Transverse colon (tissue), 4 donors: ENCODE measurements around the gene NTF3. TPM values are rescaled to one million over a fixed set of nuclear protein-coding genes. Genes with fewer than 3 reads are reported as not detected.

Experiments used
- DNase-seq: peaks from one replicate; pipeline ENCODE4 v3.0.0-alpha.2; 2019
- H3K27ac ChIP-seq, 4 donors: fragments of 200-600 bp; sonication (generic); 2 replicates each; pipeline ENCODE4 v1.5.1; 2016 to 2018; ENCODE audit warnings: inconsistent platforms in 4 of 4
- H3K27me3 ChIP-seq: fragments of 200-600 bp; sonication (generic); 2 replicates; pipeline ENCODE4 v1.5.1; 2017; ENCODE audit warnings: inconsistent platforms
- H3K36me3 ChIP-seq, 4 donors: fragments of 200-600 bp; sonication (generic); 2 replicates each; pipeline ENCODE4 v1.5.1; 2017 to 2019; ENCODE audit warnings: inconsistent platforms in 4 of 4
- H3K4me1 ChIP-seq, 4 donors: fragments of 200-600 bp; sonication (generic); 2 replicates each; pipeline ENCODE4 v1.5.1; 2017 to 2020; ENCODE audit warnings: inconsistent platforms in 4 of 4
- H3K4me3 ChIP-seq, 4 donors: fragments of 200-600 bp; sonication (generic); 1 replicate in 1 of 4; 2 replicates in 3 of 4; pipeline versions ENCODE4 v1.5.1 to v1.6.1; 2017 to 2019; ENCODE audit warnings: inconsistent platforms in 4 of 4
- H3K9me3 ChIP-seq, 2 donors: fragments of 200-600 bp; sonication (generic); 2 replicates each; pipeline ENCODE4 v1.5.1; 2017 to 2019; ENCODE audit warnings: inconsistent platforms in 2 of 2
- CTCF ChIP-seq, 5 experiments: fragments of 200-600 bp in 3 of 5; fragments of 450-650 bp in 2 of 5; sonication (generic) in 3 of 5; IDR thresholded peaks; 1 replicate in 2 of 5; 2 replicates in 3 of 5; pipeline ENCODE4 v1.5.1; 2016 to 2017; ENCODE audit warnings: antibody characterized with exemption in 5 of 5, inconsistent platforms in 3 of 5, mild to moderate bottlenecking in 2 of 5, moderate library complexity in 1 of 5
- EP300 ChIP-seq: sonication (generic); formaldehyde crosslinking; IDR thresholded peaks from one replicate; pipeline ENCODE4 v1.6.1; 2017; ENCODE audit warnings: antibody characterized with exemption, low read depth
- POLR2A ChIP-seq: fragments of 450-650 bp; IDR thresholded peaks from one replicate; pipeline ENCODE4 v1.6.1; 2016; ENCODE audit warnings: antibody characterized with exemption, mild to moderate bottlenecking, moderate library complexity
- POLR2AphosphoS5 ChIP-seq, 3 donors: sonication (generic); formaldehyde crosslinking; IDR thresholded peaks; one replicate each; pipeline ENCODE4 v1.6.1; 2016; ENCODE audit warnings: antibody characterized with exemption in 3 of 3
- WGBS, 2 donors: methylation state at CpG; one replicate each; pipeline ENCODE4 v1.1.5; 2018; ENCODE audit warnings: low coverage in 1 of 2; 5-methylcytosine and 5-hydroxymethylcytosine counted together
- in situ Hi-C, 4 donors: fragments of 200-750 bp; cut with MboI; loops; one replicate each; pipeline versions ENCODE4 v1.15.0 to v1.15.1; 2017; ENCODE audit warnings: low sequenced_read_pairs in 3 of 4, low pct_ligation_motif_present in 1 of 4, low pct_unique_long_range_greater_than_20kb in 1 of 4
- intact Hi-C: fragments of 100-400 bp; cut with DNase I; formaldehyde crosslinking; loops from one replicate; pipeline ENCODE4 v1.15.1; 2023; ENCODE audit warnings: low total_unique reads
- total RNA-seq, 4 donors: library from RNA; depleted of rRNA; stranded (reverse); fragments of >200 nt; gene quantifications; one replicate each; pipeline ENCODE4 v1.1.0, GENCODE V29; 2016

Gene NTF3
- total RNA-seq, 4 donors from 2014 or later, result 0.68 TPM; not detected in 3

GRCh38 chr12:5515458-5515857 lies 83.5 kb downstream of the NTF3 start:
- no peaks in the 10 kb centered on the region for H3K36me3 ChIP-seq
- H3K27ac ChIP-seq, result no peak overlapping the region
- H3K4me3 ChIP-seq, result no peak overlapping the region
- intact Hi-C loops (no loop called here), in situ Hi-C loops (no loop called here)
- H3K27me3 ChIP-seq, result no peaks in the 10 kb centered on the region
- 89 to 100% methylated on average over 1 of the region's 1 CpG for WGBS, 2 donors
- H3K9me3 ChIP-seq, result no peaks in the 10 kb centered on the region
- TF ChIP-seq CTCF (IDR thresholded peaks at IDR 0.05) (no peak), EP300 (no peak), POLR2AphosphoS5 (IDR thresholded peaks at IDR 0.05) (no peak), POLR2A (no peak)
- DNase-seq, result no peak
- peaks cover 0 to 11% (median 3%) of the 10 kb centered on the region in 4 donors for H3K4me1 ChIP-seq

DNA sequence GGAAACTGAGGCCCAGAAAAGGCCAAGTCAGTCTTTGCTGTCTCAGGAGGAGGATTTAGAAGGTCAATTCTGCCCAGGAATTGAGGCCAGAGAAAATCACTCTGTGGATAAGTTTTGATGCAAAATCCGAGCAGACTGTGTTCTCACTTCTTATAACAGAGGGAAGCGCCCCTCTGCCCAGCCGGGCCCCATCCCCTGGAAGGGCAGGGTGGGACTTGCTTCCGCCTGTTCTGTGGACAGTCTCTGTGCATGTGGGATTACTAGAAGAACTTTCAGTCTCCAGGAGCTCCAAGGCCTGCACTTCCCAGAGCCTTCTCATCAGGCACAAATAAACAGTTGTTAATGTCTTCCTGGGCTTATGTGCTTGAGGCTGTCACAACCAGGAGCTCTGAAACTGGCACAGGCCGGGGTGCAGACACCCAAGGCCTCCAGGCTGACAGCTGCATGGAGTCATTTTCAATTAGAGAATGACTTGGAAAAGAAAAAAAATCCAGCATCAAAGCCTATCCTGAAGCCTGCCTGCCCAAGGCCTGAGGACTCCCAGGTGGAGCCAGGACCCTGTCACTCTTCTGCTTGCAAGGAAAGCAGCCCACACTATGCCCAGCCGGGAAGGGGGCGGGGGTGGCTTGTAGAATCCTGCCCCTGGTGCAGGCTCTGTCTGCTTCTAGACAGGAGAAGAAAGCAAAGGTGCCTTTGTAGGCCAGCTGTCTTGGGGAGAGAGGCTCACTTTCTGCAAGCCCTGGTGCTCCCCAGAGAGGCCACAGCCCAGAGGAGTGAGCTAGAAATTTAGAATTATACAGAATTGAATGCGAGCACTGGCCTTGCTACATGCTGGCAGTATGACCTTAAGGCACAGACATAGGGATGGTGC lies 84.7 kb downstream of the NTF3 start:
- DNase-seq, result no peak
- in situ Hi-C loops (no loop called here), intact Hi-C loops (no loop called here)
- Histone ChIP-seq H3K27ac (no peak overlapping the region), H3K9me3 (no peaks in the 10 kb centered on the region), H3K4me1 (peaks cover 0 to 6% (median 2%) of the 10 kb centered on the region in 4 donors), H3K36me3 (no peaks in the 10 kb centered on the region), H3K27me3 (no peaks in the 10 kb centered on the region), H3K4me3 (no peak overlapping the region)
- no peak for TF ChIP-seq EP300
- TF ChIP-seq POLR2AphosphoS5 (IDR thresholded peaks at IDR 0.05), result no peak
- no peak for TF ChIP-seq POLR2A
- TF ChIP-seq CTCF (IDR thresholded peaks at IDR 0.05), result no peak
- 67 to 82% methylated on average over 1 to 8 of the region's 8 CpGs for WGBS, 2 donors

DNA sequence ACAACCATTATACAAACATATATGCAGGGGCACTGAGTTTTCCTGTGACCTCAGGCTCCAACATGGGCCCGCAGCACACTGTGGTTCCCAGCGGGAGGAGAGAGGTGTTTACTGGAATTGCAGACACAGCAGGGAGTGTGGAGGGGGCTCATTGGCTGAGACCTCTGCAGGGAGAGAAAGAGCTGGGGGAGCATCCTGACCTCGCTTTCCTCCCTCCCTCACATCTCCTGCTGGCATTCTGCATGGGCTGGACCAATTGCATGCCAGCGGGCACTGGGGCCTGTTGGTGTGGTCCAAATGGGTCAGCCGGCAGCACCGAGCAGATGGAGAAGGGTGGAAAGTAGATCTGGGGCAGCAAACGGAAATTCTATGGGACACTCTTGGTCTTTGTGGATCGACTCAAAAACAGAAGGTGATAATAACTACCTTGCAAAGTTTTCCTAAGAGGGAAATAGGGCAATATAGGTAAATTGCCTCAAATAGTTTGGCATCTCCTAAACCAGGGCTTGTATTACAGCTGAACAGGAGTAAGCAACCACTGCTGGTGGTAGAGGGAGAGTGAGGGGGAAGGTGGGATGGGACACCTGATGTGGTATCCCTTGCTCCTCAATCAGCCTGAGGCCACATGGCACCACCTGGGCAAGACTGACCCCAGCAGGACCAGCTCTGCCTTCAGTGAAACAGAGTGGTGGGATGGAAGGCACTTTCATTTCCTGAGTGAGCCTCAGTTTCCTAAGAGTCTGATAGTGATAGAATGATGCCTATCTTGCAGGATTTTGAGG lies 86.9 kb downstream of the NTF3 start:
- Histone ChIP-seq H3K9me3 (no peaks in the 10 kb centered on the region), H3K27ac (no peak overlapping the region), H3K4me1 (no peaks in the 10 kb centered on the region), H3K4me3 (no peak overlapping the region), H3K36me3 (no peaks in the 10 kb centered on the region), H3K27me3 (no peaks in the 10 kb centered on the region)
- intact Hi-C loops (no loop called here), in situ Hi-C loops (no loop called here)
- TF ChIP-seq POLR2A (no peak), EP300 (no peak), POLR2AphosphoS5 (IDR thresholded peaks at IDR 0.05) (no peak), CTCF (IDR thresholded peaks at IDR 0.05) (no peak)
- DNase-seq, result no peak
- WGBS, 2 donors, result 86 to 100% methylated on average over 2 to 8 of the region's 8 CpGs

- H3K36me3 ChIP-seq, result no peaks in the 10 kb centered on the region
- H3K4me1 ChIP-seq, result no peaks in the 10 kb centered on the region
- no peaks in the 10 kb centered on the region for H3K27me3 ChIP-seq
- in situ Hi-C loops, result no loop called here
- no peak overlapping the region for H3K27ac ChIP-seq
- 74% methylated on average over 4 of the region's 4 CpGs; no CpG with 5 or more reads in 1 of the 2 donors for WGBS, 2 donors
- intact Hi-C loops, result no loop called here
- H3K4me3 ChIP-seq, result no peak overlapping the region
- H3K9me3 ChIP-seq, result no peaks in the 10 kb centered on the region
- no peak for TF ChIP-seq CTCF (IDR thresholded peaks at IDR 0.05)
- TF ChIP-seq POLR2AphosphoS5 (IDR thresholded peaks at IDR 0.05), result no peak
- no peak for DNase-seq
Observed at GRCh38 chr12:5520037-5520436, 88.1 kb downstream of the NTF3 start.
